PFSK-1 (cell line): Measurements from ENCODE around the gene GGT6.

ENCODE experiments used
- FOXP2 ChIP-seq: optimal IDR thresholded peaks from 2 replicates; pipeline ENCODE3; 2011; ENCODE audit warnings: borderline replicate concordance, control low read depth, inconsistent platforms; ENCODE audit not compliant: insufficient read depth; ENCODE audit errors: extremely low read length, extremely low read depth
- POLR2AphosphoS5 ChIP-seq: IDR thresholded peaks from 2 replicates; pipeline ENCODE4 v1.6.1; 2012; ENCODE audit warnings: low read depth, mild to moderate bottlenecking, control low read depth, low read length, moderate library complexity
- SIN3A ChIP-seq: IDR thresholded peaks from 2 replicates; pipeline ENCODE4 v1.6.1; 2012; ENCODE audit warnings: mild to moderate bottlenecking, low read length, moderate library complexity, borderline replicate concordance; ENCODE audit not compliant: insufficient read depth
- TAF1 ChIP-seq: IDR thresholded peaks from 2 replicates; pipeline ENCODE4 v1.6.1; 2012; ENCODE audit warnings: low read length, control low read depth, borderline replicate concordance; ENCODE audit not compliant: insufficient read depth
- TF ChIP-seq, protein P1 (sequence below), 2 experiments: IDR thresholded peaks; 2 replicates each; pipeline versions ENCODE4 v1.6.1 to v1.8.0; 2011 to 2012; ENCODE audit warnings: low read depth in 2 of 2, low read length in 2 of 2, control low read depth in 1 of 2, inconsistent platforms in 1 of 2, mild to moderate bottlenecking in 1 of 2, moderate library complexity in 1 of 2; ENCODE audit not compliant: insufficient read depth in 1 of 2

DNA sequence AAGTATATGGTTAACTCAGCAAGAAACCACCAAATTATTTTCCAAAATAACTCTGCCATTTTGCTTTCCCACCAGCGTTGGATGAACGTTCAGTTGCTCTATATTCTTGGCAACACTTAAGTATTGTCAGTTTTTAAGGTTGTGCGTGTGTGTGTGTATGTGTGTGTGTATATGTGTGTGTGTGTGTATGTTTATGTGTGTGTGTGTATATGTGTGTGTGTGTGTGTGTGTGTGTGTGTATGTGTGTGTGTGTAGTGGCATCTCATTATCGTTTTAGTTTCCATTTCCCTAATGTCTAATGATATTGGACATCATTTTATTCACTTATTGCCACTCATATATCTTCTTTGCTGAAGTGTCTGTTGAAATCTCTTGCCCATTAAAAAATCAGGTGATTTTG lies 12.7 kb upstream of the GGT6 start:
- TF ChIP-seq, protein P1, sequence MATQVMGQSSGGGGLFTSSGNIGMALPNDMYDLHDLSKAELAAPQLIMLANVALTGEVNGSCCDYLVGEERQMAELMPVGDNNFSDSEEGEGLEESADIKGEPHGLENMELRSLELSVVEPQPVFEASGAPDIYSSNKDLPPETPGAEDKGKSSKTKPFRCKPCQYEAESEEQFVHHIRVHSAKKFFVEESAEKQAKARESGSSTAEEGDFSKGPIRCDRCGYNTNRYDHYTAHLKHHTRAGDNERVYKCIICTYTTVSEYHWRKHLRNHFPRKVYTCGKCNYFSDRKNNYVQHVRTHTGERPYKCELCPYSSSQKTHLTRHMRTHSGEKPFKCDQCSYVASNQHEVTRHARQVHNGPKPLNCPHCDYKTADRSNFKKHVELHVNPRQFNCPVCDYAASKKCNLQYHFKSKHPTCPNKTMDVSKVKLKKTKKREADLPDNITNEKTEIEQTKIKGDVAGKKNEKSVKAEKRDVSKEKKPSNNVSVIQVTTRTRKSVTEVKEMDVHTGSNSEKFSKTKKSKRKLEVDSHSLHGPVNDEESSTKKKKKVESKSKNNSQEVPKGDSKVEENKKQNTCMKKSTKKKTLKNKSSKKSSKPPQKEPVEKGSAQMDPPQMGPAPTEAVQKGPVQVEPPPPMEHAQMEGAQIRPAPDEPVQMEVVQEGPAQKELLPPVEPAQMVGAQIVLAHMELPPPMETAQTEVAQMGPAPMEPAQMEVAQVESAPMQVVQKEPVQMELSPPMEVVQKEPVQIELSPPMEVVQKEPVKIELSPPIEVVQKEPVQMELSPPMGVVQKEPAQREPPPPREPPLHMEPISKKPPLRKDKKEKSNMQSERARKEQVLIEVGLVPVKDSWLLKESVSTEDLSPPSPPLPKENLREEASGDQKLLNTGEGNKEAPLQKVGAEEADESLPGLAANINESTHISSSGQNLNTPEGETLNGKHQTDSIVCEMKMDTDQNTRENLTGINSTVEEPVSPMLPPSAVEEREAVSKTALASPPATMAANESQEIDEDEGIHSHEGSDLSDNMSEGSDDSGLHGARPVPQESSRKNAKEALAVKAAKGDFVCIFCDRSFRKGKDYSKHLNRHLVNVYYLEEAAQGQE (IDR thresholded peaks at IDR 0.05; ENCODE audit: insufficient read depth in 1 of 2, low read depth in 2 of 2, low read length in 2 of 2) = no peak
- no peak for TF ChIP-seq TAF1
- TF ChIP-seq POLR2AphosphoS5 = no peak
- no peak for TF ChIP-seq SIN3A
- no peak for TF ChIP-seq FOXP2
